DMS 273 treated with DMSO at 0.1 percent for 48 hours (cell line): ENCODE measurements around the gene PPP1R16B.
"Not testable (repeated sequence)": the region's sequence is repeated elsewhere in the genome, so short reads cannot be mapped to it uniquely, and the experiment has no call there.

Experiments used
- DNase-seq: peaks from one replicate; lab custom pipeline; 2025; lab: John Stamatoyannopoulos, UW

PPP1R16B gene

DNA sequence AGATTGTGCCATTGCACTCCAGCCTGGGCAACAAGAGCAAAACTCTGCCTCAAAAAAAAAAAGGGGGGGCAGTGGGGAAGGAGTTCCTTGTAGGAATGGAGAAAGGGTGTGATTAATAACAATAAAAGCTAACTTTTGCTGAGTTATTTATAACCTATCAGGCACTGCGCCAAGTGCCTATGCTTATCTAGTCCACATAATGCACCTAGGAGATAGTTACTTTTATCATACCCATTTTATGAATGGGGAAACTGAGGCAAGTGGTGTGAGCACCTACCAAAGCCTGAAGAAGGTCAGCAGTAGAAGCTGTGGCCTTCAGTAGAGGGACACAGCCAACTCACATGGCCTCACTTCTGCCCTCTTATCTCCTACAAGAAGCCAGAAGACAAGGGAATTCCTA is 13.6 kb upstream of the PPP1R16B start:
- no peak for DNase-seq

DNA sequence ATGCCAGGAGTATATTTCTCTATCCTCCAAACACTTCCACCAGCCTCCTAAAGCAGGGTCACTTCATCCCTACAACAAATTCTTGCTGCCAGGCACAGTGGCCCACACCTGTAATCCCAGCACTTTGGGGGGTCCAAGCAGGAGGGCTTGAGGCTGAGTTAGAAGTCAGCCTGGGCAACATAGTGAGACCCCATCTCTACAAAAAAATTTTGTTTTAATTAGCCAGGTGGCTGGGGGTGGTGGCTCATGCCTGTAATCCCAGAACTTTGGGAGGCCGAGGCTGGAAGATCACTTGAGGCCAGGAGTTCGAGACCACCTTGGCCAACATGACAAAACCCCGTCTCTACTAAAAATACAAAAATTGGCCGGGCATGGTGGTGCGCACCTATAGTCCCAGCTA is 11.4 kb upstream of the PPP1R16B start:
- not testable (repeated sequence) for DNase-seq

DNA sequence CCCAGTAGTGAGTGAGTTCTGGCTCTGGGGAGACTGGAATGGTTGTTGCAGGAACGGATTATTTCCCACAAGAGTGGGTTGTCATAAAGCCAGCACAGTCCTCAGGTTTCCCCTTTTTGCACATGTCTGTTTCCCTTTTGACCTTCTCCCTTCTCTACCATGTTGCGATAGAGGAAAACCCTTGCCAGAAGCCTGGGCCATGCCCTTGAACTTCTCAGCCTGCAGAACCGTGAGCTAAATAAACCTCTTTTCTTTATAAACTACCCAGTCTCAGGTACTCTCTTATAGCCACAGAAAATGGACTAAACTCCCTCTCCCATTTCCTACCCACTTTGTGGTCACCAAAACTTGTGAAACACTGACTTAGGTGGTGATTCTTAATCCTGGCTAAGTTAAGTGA is 7.2 kb upstream of the PPP1R16B start:
- DNase-seq, result no peak

DNA sequence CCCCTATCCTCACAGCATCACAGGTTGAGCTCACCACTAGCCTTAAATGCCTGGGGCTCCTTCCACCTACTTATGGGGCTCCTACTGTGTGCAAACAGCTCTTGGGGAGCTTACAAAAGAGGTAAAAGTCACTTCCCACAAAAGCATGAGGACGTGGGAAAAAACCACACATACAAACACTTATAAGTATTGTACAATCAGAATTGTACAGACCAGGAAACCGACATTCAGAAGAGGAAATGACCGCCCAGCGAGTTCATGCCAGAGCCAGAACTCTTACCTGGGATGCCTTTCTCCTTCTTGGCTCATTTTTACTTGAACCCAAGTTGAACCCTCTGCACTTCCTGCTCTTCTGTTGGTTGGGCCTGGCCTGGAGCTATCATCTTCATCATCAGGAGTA is 6.3 kb upstream of the PPP1R16B start:
- no peak for DNase-seq

DNA sequence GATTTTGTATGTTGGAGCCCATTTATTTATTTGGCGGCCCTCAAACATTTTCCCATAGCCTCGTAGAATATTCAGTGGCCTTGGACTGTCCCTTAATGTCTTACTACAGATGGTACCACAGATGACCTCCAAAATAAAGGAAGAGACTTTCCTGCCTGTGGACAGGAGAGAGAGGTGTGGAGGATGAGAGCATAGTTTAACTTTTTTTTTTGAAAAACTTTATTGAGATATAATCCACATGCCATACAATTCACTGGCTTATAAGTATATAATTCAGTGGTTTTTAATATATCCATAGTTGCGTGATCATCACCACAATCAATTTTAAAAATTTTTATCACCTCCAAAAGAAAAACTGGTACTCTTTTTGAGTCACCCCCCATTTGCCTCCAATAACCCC is 4.6 kb upstream of the PPP1R16B start:
- DNase-seq, result no peak

DNA sequence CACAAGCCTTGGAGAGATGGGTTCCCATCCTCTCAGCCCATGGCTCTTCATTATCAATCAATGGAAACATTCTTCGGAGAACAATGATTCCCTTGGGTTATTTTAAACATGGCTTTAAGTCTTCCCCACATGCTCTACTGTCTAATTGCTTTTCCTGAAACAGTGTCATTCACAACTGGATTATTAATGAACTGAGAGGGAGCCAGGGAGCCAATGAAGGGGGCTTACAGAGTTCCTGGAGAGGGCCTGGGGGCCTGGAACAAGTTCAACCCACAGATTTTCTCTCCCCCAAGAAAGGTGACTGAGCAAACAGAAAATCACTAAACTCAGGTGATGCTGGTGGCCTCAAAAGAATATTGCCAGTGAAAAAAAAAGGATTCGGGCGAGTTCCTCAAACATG is 1.3 kb upstream of the PPP1R16B start:
- DNase-seq, result no peak

DNA sequence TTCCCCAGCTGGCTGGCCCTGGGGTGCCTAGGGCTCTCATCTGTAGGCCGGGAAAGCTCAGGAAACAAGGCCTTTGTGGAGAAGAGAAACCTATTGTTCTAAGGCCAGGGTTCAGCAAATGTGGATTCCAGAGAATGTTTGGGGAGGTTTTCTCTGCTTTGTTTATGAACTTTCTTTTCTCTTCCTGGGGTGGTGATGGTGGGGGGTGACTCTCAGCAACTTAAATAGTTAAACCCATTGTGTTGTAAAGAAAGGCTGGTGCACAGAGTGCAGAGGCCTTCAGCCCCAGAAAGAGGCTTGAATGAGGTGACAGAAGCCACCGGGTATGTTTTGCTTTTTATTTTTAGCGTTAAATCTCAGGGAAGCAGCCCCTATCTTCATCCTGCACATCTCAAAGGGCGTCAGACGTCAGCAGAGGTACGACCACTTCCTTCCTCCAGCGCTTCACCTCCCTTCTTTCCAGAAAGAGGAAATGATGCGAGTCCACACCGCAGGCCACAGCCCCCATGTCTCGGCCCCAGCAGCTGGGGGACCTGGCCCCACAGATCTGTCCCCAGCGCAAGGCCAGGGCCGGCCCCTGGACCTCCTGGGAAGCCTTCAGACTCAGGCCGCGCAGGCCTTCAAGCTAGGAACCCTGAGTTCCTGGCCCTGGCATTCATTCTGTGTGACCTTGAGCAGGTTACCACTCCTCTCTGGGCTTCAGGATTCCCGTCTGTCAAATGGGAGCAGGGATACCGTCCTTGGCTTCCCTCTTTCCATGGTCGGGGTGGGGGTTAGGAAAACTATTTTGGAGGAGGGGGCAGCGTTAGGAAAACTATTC is 605 bp upstream of the PPP1R16B start:
- DNase-seq, result no peak

DNA sequence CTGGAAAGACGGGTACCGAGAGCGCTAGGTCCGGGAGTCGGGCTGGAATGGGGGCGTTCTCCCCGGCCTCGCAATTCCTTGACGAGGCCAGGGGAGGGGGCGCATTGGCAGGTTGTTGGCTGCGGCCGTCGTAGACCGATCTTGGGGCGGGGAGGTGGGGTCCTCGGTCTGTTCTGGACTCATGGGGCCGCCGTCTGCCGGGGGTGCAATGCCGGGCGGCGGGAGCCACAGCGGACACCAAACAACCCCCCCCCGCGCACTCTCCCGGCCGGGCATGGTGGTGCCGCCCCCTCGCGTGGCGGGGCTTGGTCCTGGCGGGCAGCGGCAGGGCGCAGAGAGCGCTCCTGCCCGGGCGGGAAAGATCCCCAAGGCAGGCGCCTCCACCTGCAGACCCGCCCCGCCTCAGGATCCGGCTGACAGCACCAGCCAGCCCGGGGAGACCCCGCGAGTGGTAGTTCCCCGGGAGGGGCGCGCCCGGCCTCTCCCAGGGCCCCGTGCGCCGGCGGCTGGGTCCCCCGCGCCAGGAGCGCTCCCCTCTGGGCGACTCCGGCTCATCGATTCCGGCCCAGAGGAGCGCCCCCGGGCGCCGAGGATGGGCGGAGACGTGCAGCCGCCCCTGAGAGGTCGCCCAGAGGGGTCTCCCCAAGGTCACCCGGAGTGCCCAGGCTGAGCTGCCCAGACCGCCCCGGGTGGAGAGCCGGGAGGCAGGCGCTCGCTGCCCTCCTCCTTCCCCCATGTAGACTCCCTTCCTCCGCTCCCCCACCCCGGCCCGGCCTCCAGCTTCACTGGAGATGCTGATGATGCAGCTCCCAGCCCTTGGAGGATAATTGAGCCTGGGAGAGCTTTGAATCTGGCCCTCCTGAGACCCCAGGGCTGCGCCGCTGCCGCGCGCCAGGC is 709 bp downstream of the PPP1R16B start:
- no peak for DNase-seq

DNA sequence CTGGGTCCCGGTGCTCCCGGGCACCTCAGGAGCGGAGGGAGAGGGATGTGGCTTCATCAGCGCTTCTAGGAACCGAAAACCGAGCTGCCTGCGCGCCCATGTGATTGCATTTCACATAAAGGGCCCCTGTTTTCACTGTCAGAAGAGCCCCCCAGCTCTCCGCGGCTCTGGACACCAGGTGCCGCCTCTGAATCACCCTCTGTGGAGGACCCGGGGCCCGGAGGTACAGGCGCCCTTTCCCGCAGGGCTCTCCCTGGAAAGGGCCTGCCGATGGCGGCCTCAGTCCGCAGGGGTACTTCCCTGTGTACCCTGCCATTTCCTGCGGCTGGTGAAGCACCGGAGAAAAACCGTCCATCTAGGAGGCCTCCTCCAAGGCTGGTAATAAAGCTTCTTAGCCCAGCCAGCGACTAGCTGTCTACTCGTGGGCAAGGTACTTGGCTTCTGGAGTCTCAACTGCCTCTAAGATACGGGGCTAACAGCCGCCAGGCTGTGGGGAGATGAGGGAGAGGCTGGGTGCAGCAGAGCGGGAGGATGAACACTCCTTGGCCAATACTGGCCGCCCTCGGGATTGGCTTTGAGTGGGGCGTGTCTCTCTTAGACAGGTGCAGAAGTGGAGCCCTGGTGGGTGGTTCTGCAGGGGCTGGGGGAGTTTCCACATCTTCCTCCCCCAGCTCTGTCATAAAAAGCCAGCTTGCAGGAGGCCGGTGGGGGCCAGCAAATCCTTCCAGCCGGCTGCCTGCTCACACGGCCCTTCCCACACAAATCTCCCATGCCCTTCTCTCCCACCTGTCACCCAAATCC is 1.6 kb downstream of the PPP1R16B start:
- no peak for DNase-seq

DNA sequence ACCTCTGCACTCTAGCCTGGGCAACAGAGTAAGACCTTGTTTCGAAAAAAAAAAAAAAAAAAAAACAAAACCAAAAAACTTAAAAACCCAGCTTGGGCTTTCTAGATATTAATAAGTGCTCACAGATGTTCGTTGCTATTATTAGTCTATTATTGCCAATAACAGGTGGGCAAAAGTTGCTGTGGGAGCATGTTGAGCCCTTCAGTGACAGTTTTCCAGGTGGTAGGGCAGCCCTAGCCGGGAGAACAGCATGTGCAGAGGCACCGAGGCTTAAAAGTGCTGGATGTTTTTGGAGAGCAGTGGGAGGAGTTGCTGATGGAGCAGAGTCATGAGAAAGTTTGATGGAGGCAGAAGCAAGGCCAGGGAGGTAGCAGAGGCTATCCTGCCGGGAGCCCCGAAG is 4.4 kb downstream of the PPP1R16B start:
- DNase-seq, result no peak

DNA sequence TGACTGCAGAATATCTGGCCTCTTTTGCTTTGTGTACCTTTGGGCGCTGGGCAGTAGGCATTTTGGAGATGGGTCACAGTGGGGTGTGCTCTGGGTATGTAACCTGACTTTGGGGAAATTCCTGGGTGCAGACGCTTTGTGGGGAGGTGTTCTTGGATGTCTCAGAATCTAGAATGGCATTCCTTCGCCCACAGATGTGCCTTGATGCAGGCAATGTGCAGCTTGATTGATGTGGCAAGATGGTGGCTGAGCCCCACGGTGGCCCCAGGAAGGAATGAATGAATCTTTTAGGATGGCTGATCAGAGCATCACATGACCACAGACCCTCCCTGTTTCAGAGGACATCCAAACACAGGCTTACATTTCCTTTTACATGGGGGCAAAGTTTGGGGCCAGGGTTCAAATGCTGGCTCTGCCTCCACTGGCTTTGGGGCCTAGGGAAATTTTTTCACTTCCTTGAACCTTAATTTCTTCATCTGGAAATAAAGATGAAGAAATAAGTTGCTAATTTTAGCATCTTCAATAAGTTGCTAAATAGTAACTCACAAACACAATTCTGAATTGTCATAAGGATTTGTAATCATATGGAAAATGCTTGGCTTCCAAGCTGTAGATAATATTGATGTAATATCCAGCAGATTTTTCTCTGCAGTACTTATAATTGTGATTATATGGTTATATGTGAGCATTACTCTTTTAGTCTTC is 5.6 kb downstream of the PPP1R16B start:
- no peak for DNase-seq

DNA sequence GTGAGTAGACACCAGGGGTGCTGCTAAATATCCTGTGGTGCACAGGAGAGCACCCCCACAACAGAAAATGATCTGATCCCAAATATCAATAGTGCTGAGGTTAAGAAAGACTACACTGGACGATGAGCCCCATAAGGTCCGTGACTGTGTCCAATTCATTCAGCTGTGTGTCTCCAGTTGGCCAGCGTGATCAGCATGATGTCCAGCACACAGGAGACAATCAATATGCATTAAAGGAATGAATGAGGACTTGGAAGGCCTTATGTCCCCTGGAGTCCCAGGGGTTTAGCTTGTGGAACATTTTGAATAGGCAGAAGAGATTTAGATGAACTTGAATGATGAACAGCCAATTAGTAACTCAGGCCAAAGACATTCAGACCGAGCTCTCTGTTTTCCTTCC is 6.3 kb downstream of the PPP1R16B start:
- DNase-seq, result no peak

DNA sequence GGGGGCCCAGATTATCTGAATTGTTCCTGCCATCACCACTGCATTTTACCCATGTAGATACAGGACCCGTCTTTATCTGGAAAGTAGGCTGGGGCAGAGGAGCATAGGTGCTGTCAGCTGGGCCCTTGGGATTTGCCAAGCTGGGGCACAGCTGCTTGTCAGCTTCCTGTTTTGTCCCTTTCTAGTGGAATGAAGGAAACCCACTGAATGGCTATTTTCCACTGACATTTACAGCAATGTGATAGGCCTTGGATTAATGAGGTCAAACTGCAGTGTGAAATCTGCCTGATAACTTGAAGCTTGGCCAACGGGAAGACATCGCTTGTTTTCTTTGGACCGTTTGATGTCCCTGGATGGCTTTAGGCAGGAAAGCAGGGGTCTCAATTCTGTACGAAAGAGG is 6.7 kb downstream of the PPP1R16B start:
- DNase-seq, result no peak

DNA sequence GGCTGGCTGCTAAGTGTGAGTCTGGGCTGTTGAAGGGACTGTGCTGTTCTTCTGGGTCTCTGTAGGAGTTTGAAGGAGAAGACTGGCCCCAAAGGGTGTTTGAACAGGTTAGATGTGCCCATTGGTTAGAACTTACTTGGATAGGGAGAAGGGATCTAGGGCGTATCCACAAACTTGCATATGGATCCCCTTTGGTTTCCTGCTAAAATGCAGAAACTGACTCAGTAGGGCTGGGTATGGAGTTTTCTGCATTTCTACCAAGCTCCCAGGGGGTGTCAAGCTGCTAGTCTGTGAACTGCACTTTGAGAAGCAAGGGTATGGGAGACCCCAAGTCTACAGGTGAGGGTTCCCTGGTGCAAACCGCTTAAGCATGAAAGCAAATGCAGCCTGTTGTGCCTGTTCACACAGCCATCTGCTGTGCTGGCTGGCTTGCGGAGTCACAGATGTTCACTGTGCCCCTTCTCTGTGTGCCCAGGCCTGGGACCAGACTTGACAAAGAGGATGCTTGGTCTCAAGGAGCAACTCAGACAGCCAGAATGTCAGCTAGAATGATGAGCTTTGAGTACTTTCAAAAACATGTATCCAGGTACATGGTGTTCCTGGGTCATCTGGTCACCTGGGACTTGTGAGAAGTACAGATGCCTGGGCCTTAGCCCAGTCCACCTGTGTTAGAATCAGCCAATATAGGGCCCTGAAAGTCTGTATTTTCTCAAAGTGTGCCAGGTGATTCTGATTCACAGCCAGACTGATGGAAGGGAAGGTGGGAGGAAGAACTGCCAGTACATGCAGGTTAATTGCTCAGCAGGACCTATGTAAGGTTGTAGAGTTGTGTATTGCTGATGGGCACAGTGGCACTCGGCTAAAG is 7.4 kb downstream of the PPP1R16B start:
- DNase-seq, result peak; percentile 6

DNA sequence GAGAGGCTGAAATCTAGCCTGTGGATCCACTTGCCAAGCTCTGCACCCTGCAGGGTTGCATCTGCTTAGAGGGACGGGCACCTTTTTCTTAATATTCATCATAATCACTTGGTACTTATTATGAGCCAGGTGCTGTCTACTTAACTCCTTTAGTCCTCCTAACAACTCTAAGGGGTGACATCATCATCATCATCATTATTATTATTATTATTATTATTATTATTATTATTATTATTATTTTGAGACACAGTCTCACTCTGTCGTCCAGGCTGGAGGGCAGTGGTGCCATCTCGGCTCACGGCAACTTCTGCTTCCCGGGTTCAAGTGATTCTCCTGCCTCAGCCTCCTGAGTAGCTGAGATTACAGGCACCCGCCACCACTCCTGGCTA is 8.1 kb downstream of the PPP1R16B start:
- not testable (repeated sequence) for DNase-seq

DNA sequence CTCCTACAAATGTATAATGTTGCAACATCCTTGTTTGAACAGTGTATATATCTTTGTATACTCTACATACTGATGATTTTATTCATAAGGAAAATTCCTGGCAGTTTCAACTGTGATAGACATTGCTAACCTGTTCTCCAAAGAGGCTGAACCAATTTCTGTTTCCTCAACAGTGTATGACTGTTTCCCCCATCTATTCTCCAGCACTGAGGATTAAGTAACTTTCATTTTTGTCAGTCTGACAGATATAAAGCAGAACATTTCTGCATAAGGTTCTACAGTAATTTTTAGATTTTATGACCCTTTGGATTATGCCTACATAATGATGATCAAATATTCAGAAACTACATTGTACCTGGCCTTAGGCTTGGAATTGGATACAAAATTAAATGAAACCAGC is 9.9 kb downstream of the PPP1R16B start:
- DNase-seq, result no peak

DNA sequence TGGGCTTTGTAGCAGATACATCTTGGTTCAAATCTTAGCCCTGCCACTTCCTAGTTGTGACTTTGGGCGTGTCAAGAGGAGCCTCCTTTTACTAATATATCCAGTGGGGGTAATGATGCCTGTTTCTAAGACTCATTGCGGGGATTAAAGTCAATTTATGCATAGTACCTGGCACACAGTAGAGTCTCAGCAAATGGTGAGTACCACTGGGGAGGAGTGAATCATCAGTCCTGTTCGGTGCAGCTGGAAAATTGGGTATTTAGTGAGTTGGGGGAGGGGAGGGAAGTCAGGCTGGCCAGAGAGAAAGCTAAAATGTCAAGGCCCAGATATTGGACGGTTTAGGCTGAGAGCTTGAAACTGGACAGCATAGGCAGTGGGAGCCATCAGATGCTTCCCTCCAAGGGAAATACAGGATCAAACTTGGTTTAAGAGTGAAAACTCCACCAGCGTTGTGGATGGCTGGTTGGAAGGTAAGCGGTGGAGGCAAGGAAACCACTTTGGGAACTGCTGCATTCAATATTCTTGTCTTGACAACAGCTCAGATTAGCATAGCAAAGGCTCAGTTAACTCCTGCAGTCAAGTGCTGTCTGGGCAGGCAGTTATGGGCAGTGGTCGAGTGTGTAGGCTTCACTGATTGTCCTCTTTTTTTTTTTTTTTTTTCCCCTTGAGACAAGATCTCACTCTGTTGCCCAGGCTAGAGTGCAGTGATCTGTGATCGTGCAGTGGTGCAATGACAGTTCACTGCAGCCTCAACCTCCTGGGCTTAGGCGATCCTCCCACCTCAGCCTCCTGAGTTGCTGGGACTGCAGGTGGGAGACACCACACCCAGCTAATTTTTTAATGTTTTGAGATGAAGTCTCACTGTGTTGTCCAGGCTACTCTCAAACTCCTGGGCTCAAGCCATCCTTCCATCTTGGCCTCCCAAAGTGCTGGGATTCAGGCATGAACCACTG is 12.9 kb downstream of the PPP1R16B start:
- DNase-seq, result no peak

DNA sequence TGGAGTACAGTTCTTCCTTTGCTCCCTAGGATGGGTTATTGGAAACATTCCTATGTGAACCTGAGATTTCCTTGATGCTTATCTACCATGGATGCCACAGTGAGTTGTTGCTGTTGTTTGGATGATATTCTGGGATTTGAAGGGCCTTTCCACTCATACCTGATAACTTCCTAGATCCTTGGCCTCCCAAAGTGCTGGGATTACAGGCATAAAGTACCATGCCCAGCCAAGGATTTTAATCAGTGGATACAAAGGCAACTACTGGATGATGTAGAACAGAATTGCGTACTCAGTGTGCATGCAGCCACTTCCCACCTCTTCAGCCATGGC is 20.0 kb downstream of the PPP1R16B start:
- DNase-seq, result no peak

DNA sequence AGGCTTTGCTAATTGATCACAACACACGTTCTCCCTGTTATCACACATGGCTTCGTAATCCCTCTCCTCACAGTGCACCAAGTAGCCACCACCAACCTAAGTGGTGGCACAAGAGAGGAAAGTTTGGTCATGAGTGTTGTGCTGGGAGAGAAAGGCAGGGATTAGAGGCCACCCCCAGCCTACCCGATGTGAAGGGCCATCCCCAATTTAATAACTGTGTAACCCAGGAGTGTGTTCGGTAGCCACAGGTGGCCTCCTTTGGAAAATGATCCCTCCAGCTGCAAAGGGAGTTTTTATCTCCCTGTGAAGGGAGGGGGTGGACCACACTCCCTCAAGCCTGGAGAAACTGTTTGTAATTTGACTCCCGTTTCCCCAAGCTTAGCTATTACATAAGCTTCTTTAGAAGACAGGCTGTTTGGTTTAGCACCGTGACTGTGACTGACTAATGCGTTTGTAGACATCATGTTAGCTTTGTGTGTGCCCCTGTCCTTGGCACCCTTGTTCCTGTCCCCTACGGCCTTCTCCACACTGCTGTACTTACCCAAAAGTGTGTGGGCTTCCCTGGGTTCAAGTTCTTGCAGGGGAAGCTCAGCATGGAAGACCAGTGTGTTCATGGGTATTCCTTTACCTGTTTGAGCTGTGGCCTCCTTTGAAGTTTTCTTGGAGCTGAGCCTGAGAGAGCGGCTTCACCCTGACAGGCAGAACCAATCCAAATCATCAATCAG is 20.6 kb downstream of the PPP1R16B start:
- DNase-seq, result peak; percentile 71
